OCI-LY1 (cell line): ENCODE data around the gene RNF146.

Source experiments
- H2AFZ ChIP-seq: fragments of 200-600 bp; sonication (generic), shearing (Covaris generic); 2 replicates; pipeline ENCODE4 v1.6.0; 2014; ENCODE audit warnings: antibody characterized with exemption, mild to moderate bottlenecking, low read length
- H3F3A ChIP-seq: fragments of 200-600 bp; sonication (generic), shearing (Covaris generic); 2 replicates; pipeline ENCODE4 v1.6.0; 2014; ENCODE audit warnings: mild to moderate bottlenecking, antibody characterized with exemption, low read length, moderate library complexity; ENCODE audit not compliant: insufficient read depth
- H3K27ac ChIP-seq: fragments of 200-600 bp; sonication (generic); 2 replicates; pipeline ENCODE4 v1.5.1; 2014; ENCODE audit warnings: low read length, mixed run types, mild to moderate bottlenecking, low read depth; ENCODE audit not compliant: poor library complexity, severe bottlenecking
- H3K27me3 ChIP-seq: fragments of 200-600 bp; sonication (generic); 2 replicates; pipeline ENCODE4 v1.6.0; 2014; ENCODE audit warnings: antibody characterized with exemption, mild to moderate bottlenecking, low read length, moderate library complexity; ENCODE audit not compliant: insufficient read depth
- H3K36me3 ChIP-seq: fragments of 200-600 bp; sonication (generic); 2 replicates; pipeline ENCODE4 v1.6.1; 2014; ENCODE audit warnings: mild to moderate bottlenecking, antibody characterized with exemption, low read length, moderate library complexity, mixed read lengths; ENCODE audit not compliant: insufficient read depth
- H3K4me1 ChIP-seq: fragments of 200-600 bp; sonication (generic); 2 replicates; pipeline ENCODE4 v1.5.1; 2014; ENCODE audit warnings: mild to moderate bottlenecking, low read length, moderate library complexity; ENCODE audit not compliant: insufficient read depth, severe bottlenecking
- H3K4me2 ChIP-seq: fragments of 200-600 bp; sonication (generic), shearing (Covaris generic); 2 replicates; pipeline ENCODE4 v1.6.1; 2014; ENCODE audit warnings: low read length
- H3K4me3 ChIP-seq: fragments of 200-600 bp; sonication (generic); 2 replicates; pipeline ENCODE4 v1.5.1; 2014; ENCODE audit warnings: low read length, low read depth, mild to moderate bottlenecking, mixed read lengths; ENCODE audit not compliant: poor library complexity, severe bottlenecking
- H3K79me2 ChIP-seq: fragments of 200-600 bp; shearing (Covaris generic); 2 replicates; pipeline ENCODE4 v1.6.1; 2016; ENCODE audit warnings: mixed run types, low read length, mixed read lengths; ENCODE audit not compliant: insufficient read depth
- H3K9ac ChIP-seq: fragments of 200-600 bp; sonication (generic), shearing (Covaris generic); 2 replicates; pipeline ENCODE4 v1.6.1; 2014; ENCODE audit warnings: mild to moderate bottlenecking, low read length, mixed read lengths
- H3K9me2 ChIP-seq: fragments of 200-600 bp; sonication (generic), shearing (Covaris generic); 2 replicates; pipeline ENCODE4 v1.6.1; 2014; ENCODE audit warnings: low read depth, mild to moderate bottlenecking, low read length, mixed read lengths
- H3K9me3 ChIP-seq: fragments of 200-600 bp; shearing (Covaris generic); 2 replicates; pipeline ENCODE4 v1.6.1; 2014; ENCODE audit warnings: low read length, mixed read lengths
- H4K20me1 ChIP-seq: fragments of 200-600 bp; sonication (generic), shearing (Covaris generic); 2 replicates; pipeline ENCODE4 v1.6.0; 2016; ENCODE audit warnings: mild to moderate bottlenecking, low read length; ENCODE audit not compliant: insufficient read depth
- CTCF ChIP-seq: fragments of 200-600 bp; sonication (generic), shearing (Covaris generic); IDR thresholded peaks from 2 replicates; pipeline ENCODE4 v1.5.1; 2017; ENCODE audit warnings: mild to moderate bottlenecking, antibody characterized with exemption, low read length, moderate library complexity, mixed read lengths
- EZH2 ChIP-seq: fragments of 200-600 bp; sonication (generic), shearing (Covaris generic); IDR thresholded peaks from 2 replicates; pipeline ENCODE4 v1.8.0; 2017; ENCODE audit warnings: borderline replicate concordance, mixed run types, mild to moderate bottlenecking, antibody characterized with exemption, low read length, moderate library complexity, mixed read lengths

Gene RNF146

GRCh38 chr6:127301199-127301700 is 34.6 kb downstream of the RNF146 start:
- Histone ChIP-seq H3K4me3 (no peak overlapping the region), H3K27me3 (no peaks in the 10 kb centered on the region), H3K27ac (no peak overlapping the region), H3K9me3 (peaks cover 2% of the 10 kb centered on the region; the same call in 1 of the 2 replicates), H3K4me2 (no peak overlapping the region), H3K36me3 (peaks cover 29% of the 10 kb centered on the region), H3K9me2 (no peaks in the 10 kb centered on the region), H2AFZ (no peak overlapping the region), H3K4me1 (no peaks in the 10 kb centered on the region), H3K9ac (no peak overlapping the region), H4K20me1 (no peaks in the 10 kb centered on the region), H3F3A (no peaks in the 10 kb centered on the region), H3K79me2 (no peaks in the 10 kb centered on the region)
- TF ChIP-seq CTCF (no peak), EZH2 (no peak)

GRCh38 chr6:127302728-127303660 is 36.3 kb downstream of the RNF146 start:
- H3K27me3 ChIP-seq: no peaks in the 10 kb centered on the region
- no peaks in the 10 kb centered on the region for H3K4me1 ChIP-seq
- no peak overlapping the region for H3K9ac ChIP-seq
- no peak overlapping the region for H3K4me3 ChIP-seq
- TF ChIP-seq CTCF (peak; percentile 71), EZH2 (no peak)
- H2AFZ ChIP-seq: no peak overlapping the region
- H3K36me3 ChIP-seq: peaks cover 23% of the 10 kb centered on the region
- no peaks in the 10 kb centered on the region for H3K9me3 ChIP-seq
- H3K4me2 ChIP-seq: no peak overlapping the region
- no peaks in the 10 kb centered on the region for H3F3A ChIP-seq
- H4K20me1 ChIP-seq: no peaks in the 10 kb centered on the region
- no peak overlapping the region for H3K27ac ChIP-seq
- no peaks in the 10 kb centered on the region for H3K79me2 ChIP-seq
- H3K9me2 ChIP-seq: no peaks in the 10 kb centered on the region

DNA sequence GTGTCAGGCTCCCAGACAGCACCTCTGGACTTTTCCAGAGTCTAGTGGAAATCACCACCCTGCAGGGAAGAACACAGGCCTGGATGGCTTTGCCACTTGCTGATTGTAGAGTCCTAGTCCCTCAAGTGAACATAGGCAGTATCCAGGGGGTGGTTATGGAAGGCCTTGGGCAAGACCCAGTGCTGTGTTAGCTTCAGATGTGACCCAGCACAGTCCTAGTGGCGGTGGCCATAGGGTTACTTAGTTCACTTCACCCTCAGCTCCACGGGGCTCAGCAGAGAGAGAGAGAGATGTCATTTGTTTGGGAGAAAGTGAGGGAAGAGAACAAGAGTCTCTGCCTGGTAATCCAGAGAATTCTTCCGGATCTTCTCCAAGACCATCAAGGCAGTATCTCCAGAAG is 37.3 kb downstream of the RNF146 start:
- H3F3A ChIP-seq: no peaks in the 10 kb centered on the region
- no peaks in the 10 kb centered on the region for H3K4me1 ChIP-seq
- no peaks in the 10 kb centered on the region for H4K20me1 ChIP-seq
- TF ChIP-seq EZH2: no peak
- no peaks in the 10 kb centered on the region for H3K27me3 ChIP-seq
- H3K9ac ChIP-seq: no peak overlapping the region
- H3K4me2 ChIP-seq: no peak overlapping the region
- H3K36me3 ChIP-seq: peaks cover 24% of the 10 kb centered on the region
- no peak overlapping the region for H3K4me3 ChIP-seq
- H3K9me2 ChIP-seq: no peaks in the 10 kb centered on the region
- no peak overlapping the region for H2AFZ ChIP-seq
- no peaks in the 10 kb centered on the region for H3K79me2 ChIP-seq
- peaks cover 6% of the 10 kb centered on the region; the same call in 1 of the 2 replicates for H3K9me3 ChIP-seq
- no peak overlapping the region for H3K27ac ChIP-seq
